IPS-18a (cell line): ENCODE data around the gene TDO2.

Experiments
- H3K27ac ChIP-seq: one replicate; pipeline ENCODE4 v1.5.1; 2013; ENCODE audit warnings: low read length
- H3K27me3 ChIP-seq: one replicate; pipeline ENCODE4 v1.6.1; 2013; ENCODE audit warnings: mild to moderate bottlenecking, low read length; ENCODE audit not compliant: control insufficient read depth, insufficient read depth
- H3K36me3 ChIP-seq: one replicate; pipeline ENCODE4 v1.6.1; 2013; ENCODE audit warnings: low read depth, low read length; ENCODE audit not compliant: control insufficient read depth
- H3K4me1 ChIP-seq: one replicate; pipeline ENCODE4 v1.6.1; 2013; ENCODE audit warnings: low read depth, low read length; ENCODE audit not compliant: control insufficient read depth
- H3K4me3 ChIP-seq: one replicate; pipeline ENCODE4 v1.5.1; 2013; ENCODE audit warnings: low read length
- H3K9ac ChIP-seq: one replicate; pipeline ENCODE4 v1.6.1; 2013; ENCODE audit warnings: mild to moderate bottlenecking, low read length, moderate library complexity
- H3K9me3 ChIP-seq: one replicate; pipeline ENCODE4 v1.6.1; 2013; ENCODE audit warnings: low read depth, low read length; ENCODE audit not compliant: control insufficient read depth

The TDO2 gene

DNA sequence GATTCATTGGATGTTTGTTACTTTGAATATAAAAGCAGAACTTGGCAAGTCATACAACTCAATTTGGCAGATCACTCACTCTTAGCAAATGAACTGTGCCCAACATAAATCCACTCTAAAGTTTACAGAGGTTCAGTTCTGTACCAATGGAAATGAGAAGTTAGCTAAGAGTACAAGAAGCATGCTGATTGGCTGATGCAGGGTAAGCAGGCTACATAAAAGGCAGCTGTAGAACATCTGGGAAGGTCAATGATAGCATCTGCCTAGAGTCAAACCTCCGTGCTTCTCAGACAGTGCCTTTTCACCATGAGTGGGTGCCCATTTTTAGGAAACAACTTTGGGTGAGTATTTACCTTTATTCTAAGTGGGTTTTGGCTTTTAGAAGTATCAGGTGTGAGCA is at the start of gene TDO2:
Gene TDO2 (plus strand): TSS at position 244 of the 400 bp plus-strand sequence. CDS start 63 bp downstream, at position 307.
- Histone ChIP-seq H3K36me3 (no peaks in the 10 kb centered on the region), H3K27me3 (no peaks in the 10 kb centered on the region), H3K4me1 (peaks cover 4% of the 10 kb centered on the region), H3K4me3 (no peak within 1 kb of the TSS), H3K9ac (no peak within 1 kb of the TSS), H3K27ac (no peak within 1 kb of the TSS), H3K9me3 (no peaks in the 10 kb centered on the region)

DNA sequence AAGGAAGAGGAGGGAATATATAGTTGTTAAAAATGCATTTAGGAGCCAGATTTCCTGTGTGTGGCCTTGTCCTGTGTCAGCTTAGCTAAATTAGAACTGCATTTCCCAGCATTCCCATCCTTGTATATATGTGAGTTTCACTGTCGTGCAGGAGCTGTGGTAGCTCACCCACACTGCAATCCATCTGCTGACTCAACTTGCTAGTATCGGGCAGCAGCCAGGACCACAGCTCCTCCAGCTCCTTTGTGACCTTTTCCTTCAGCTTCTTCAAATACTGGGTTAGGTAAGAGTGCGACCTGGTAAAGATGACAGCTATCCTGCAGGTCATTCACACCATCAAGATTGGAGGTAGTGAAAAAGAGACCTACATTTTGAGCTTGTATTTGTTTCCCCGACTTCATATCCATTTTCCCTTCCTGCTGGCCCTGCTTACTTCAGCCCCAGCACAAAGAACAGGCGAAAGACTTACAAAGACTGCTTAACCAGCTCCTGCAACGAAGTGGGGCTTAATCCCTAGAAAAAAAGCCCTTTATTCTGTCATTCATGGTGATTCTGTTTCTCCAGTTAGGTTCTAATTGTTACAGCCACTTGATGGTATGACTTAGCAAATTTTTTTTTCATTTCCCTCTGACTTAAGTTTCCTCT is 48.8 kb upstream of the TDO2 start:
- no peaks in the 10 kb centered on the region for H3K27me3 ChIP-seq
- H3K9ac ChIP-seq, result no peak overlapping the region
- H3K36me3 ChIP-seq, result no peaks in the 10 kb centered on the region
- H3K4me3 ChIP-seq, result no peak overlapping the region
- no peak overlapping the region for H3K27ac ChIP-seq
- H3K4me1 ChIP-seq, result peaks cover 5% of the 10 kb centered on the region
- H3K9me3 ChIP-seq, result no peaks in the 10 kb centered on the region

DNA sequence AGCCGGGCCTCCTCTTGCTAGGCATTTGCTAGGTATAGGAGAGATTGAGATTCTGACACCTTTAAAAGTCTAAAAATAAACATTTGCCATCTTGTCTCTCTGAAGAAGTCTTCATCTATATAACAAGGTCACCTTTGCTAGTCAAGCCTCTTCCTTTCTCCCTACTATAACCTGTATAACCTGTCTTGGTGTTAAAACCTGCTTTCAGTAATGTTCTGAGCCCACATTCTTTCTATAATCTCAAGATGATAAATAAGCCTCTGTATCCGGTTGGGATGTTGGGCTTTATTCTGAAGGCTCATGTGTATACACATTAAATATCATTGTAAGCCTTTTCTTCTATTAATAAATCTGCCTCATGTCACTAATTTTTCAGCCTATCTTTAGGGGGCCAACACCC is 47.6 kb upstream of the TDO2 start:
- H3K36me3 ChIP-seq, result no peaks in the 10 kb centered on the region
- H3K4me3 ChIP-seq, result no peak overlapping the region
- H3K27ac ChIP-seq, result no peak overlapping the region
- H3K27me3 ChIP-seq, result no peaks in the 10 kb centered on the region
- no peak overlapping the region for H3K9ac ChIP-seq
- no peaks in the 10 kb centered on the region for H3K9me3 ChIP-seq
- peaks cover 5% of the 10 kb centered on the region for H3K4me1 ChIP-seq

DNA sequence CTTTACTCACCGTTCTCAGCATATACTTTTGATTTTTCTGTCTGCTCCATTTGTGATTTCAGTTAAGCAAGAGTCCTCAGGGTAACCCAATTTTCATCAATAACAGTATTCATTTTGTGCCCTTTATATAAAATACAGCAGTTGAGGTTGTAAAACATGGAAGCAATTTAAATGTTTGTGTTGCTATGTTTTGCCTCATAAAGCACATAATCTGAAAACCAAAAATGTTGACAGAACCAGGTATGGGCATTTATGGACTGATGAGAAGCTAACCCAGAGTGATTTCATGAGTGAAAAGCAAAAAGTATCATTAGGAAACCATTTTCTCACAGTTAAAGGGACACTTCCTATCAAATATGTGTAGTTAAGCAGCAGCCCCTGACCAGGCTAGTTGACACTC is 37.3 kb upstream of the TDO2 start, which contains the start of gene ASIC5:
Gene ASIC5 (minus strand): TSS at position 101 of the 400 bp plus-strand sequence. CDS start 51 bp downstream, at position 50.
- Histone ChIP-seq H3K27me3 (no peaks in the 10 kb centered on the region), H3K4me1 (no peaks in the 10 kb centered on the region), H3K27ac (no peak within 1 kb of the TSS), H3K36me3 (no peaks in the 10 kb centered on the region), H3K9ac (no peak within 1 kb of the TSS), H3K9me3 (peaks cover 5% of the 10 kb centered on the region), H3K4me3 (no peak within 1 kb of the TSS)

DNA sequence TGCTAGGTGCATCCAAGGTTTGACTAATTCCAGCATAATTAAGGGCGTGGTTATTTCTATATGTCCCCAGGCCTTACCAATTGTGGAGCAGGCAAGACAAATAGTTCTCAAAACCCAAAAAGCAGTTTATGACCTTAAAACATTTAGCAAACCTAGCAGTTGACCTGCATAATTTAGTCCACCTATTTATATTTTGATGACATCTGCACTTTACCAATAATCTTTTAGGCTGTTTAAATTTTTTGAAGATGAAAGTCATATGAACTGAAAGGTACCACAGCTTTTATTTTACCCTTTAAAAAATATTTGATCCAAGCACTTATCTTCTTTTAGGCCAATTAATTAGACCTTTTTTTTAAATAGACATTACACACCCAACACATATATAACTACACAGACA is 27.6 kb upstream of the TDO2 start:
- H3K9me3 ChIP-seq, result peaks cover 11% of the 10 kb centered on the region
- H3K27ac ChIP-seq, result no peak overlapping the region
- no peaks in the 10 kb centered on the region for H3K27me3 ChIP-seq
- H3K9ac ChIP-seq, result no peak overlapping the region
- no peaks in the 10 kb centered on the region for H3K36me3 ChIP-seq
- H3K4me1 ChIP-seq, result no peaks in the 10 kb centered on the region
- H3K4me3 ChIP-seq, result no peak overlapping the region

DNA sequence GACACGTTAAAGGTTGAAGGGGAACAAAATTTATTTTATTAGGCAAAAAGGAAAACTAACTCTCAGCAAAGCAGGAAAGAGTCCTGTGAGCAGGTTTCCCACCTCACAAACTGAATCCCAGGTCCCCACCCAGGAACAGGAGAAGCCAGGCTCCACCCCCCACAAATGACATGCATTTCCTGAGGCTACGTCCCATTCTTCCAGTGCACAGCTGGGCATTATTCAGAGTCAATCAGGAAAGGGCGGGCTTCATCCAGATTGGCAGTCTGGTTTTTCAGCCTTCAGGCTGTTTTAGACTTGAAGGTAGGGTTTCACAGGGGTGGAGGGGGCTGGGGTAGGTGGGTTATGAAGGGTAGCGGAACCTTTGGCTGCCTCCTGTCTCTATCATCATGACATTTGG is 25.5 kb upstream of the TDO2 start:
- no peak overlapping the region for H3K4me3 ChIP-seq
- no peaks in the 10 kb centered on the region for H3K36me3 ChIP-seq
- H3K9me3 ChIP-seq, result peaks cover 11% of the 10 kb centered on the region
- H3K9ac ChIP-seq, result no peak overlapping the region
- H3K27me3 ChIP-seq, result no peaks in the 10 kb centered on the region
- H3K27ac ChIP-seq, result no peak overlapping the region
- no peaks in the 10 kb centered on the region for H3K4me1 ChIP-seq

DNA sequence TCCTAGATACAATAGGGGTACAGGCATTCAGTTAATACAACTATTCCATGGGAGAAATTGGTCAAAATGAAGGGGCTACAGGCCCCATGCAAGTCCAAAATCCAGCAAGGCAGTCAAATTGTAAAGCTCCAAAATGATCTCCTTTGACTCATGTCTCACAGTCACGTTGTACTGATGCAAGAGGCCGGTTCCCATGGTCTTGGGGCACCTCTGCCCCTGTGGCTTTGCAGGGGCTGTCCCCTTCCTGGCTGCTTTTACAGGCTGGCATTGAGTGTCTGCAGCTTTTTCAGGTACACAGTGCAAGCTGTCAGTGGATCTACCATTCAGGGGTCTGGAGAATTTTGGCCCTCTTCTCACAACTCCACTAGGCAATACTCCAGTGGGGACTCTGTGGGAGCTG is 24.9 kb upstream of the TDO2 start:
- Histone ChIP-seq H3K4me3 (no peak overlapping the region), H3K27me3 (no peaks in the 10 kb centered on the region), H3K9me3 (peaks cover 11% of the 10 kb centered on the region), H3K36me3 (no peaks in the 10 kb centered on the region), H3K9ac (no peak overlapping the region), H3K27ac (no peak overlapping the region), H3K4me1 (no peaks in the 10 kb centered on the region)

DNA sequence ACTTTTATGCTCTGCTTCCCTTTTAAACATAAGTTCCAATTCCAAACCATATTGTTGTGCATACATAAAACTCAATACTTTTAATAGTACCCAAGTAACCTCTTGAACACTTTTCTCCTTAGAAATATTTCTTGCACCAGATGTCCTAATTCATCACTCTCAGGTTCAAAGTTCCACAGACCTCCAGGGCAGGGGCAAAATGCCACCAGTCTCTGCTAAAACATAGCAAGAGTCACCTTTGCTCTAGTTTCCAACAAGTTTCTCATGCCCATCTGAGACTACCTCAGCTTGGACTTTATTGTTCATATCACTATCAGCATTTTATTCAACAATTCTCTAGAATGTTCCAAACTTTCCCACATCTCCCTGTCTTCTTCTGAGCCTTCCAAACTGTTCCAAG is 23.7 kb upstream of the TDO2 start:
- Histone ChIP-seq H3K27ac (no peak overlapping the region), H3K36me3 (no peaks in the 10 kb centered on the region), H3K9ac (no peak overlapping the region), H3K9me3 (peaks cover 8% of the 10 kb centered on the region), H3K4me1 (no peaks in the 10 kb centered on the region), H3K4me3 (no peak overlapping the region), H3K27me3 (no peaks in the 10 kb centered on the region)

DNA sequence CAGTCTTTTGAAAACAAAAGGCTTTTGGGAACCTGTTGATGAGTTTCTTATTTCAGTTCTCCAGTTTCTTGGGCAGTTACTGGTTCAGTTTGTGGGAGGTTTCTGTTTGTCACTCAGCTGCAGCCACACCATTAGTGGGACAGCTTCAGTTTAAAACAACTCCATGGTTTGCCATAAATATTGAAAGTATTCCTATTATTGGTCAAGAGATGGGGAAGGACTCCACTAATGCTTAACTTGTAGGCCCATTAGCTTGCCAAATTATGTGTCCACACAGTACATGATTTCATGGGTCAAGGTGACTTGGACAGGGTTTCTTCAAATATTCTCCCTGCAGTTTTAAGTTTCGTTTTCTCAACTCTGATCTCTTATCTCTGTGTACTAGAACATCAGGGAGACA is 21.9 kb upstream of the TDO2 start:
- Histone ChIP-seq H3K9ac (no peak overlapping the region), H3K27ac (no peak overlapping the region), H3K27me3 (no peaks in the 10 kb centered on the region), H3K9me3 (no peaks in the 10 kb centered on the region), H3K4me1 (no peaks in the 10 kb centered on the region), H3K36me3 (no peaks in the 10 kb centered on the region), H3K4me3 (no peak overlapping the region)

DNA sequence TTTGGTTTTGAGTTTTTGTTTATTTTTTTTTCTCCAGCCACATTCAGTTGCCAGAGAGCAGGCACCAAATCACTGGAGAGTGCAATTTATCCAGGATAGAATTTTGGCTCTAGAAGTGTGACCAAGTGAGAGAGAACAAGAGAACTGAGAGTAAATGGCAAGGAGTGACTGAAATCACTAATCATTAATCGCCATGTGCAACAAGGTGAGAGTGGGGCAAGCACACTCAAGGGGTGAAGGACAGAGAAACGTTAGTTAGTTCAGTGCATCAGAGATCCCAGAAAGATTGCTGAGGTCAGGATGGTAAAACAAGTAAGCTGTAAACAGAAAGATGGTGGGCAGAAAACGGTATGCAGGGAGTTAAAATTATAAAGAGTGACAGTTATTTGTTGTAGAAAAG is 19.6 kb upstream of the TDO2 start:
- Histone ChIP-seq H3K9me3 (no peaks in the 10 kb centered on the region), H3K4me1 (no peaks in the 10 kb centered on the region), H3K9ac (no peak overlapping the region), H3K27me3 (no peaks in the 10 kb centered on the region), H3K36me3 (no peaks in the 10 kb centered on the region), H3K27ac (no peak overlapping the region), H3K4me3 (no peak overlapping the region)

DNA sequence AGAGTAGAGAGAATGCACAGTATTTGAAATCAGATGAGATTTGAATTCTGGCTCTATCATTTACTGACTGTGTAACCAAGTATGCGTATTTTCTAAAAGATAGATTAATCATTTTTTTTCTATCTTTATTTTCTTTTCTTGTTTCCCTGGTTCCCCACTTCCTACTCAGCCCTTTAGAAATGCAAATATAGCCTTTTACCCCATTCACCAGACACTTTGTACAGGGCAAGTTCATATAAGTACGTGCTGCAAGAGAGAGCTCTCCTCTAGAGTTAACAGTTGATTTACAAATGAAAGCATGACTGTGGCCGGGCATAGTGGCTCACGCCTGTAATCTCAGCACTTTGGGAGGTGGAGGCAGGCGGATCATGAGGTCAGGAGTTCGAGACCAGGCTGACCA is 17.8 kb upstream of the TDO2 start:
- H3K9ac ChIP-seq, result no peak overlapping the region
- no peak overlapping the region for H3K4me3 ChIP-seq
- H3K4me1 ChIP-seq, result no peaks in the 10 kb centered on the region
- H3K9me3 ChIP-seq, result no peaks in the 10 kb centered on the region
- H3K27ac ChIP-seq, result no peak overlapping the region
- no peaks in the 10 kb centered on the region for H3K27me3 ChIP-seq
- no peaks in the 10 kb centered on the region for H3K36me3 ChIP-seq

DNA sequence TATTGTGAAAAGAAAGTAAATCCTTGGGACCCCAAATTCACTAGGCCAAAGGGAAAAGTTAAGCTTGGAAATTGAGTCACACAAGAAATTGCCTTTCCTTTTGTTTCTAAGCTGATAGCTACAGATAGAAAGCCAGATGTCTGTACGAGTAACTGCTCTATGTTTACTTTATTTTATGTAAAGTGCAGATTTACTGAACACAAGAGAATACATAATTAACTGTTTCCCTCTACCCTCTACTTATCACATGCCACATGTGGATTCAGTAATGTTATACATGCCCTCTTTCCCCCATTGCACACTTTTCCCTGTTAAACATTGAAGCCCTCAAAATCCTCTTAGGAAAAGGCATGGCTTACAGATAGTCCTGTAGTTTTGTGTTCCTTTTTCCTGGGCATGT is 16.5 kb upstream of the TDO2 start:
- no peaks in the 10 kb centered on the region for H3K27me3 ChIP-seq
- no peak overlapping the region for H3K4me3 ChIP-seq
- no peaks in the 10 kb centered on the region for H3K4me1 ChIP-seq
- H3K36me3 ChIP-seq, result no peaks in the 10 kb centered on the region
- no peaks in the 10 kb centered on the region for H3K9me3 ChIP-seq
- no peak overlapping the region for H3K27ac ChIP-seq
- H3K9ac ChIP-seq, result no peak overlapping the region
